ENCODE results near the gene TSC1.
"Not testable (repeated sequence)": the region's sequence is repeated elsewhere in the genome, so short reads cannot be mapped to it uniquely, and the experiment has no call there.

TSC1 gene

DNA sequence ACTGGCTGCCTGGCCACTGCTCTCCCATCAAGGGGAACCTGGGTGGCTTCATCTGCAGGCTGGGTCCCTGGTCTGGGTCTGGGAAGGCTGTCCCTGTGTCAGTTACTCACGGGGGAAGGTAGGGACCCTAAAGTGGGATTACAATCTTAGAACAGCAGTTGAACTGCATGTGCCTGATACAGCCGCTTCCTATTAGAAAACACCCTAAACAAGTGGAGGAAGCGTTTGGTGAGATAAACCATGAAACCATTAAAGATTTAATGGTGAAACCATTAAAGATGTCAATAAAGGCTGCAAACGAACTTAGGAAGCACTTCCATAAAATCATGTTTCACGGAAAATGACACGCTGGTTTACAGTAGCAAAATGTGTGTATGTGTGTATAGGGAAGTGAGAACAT lies 31.5 kb upstream of the TSC1 start:
- DNase-seq, result no peak

DNA sequence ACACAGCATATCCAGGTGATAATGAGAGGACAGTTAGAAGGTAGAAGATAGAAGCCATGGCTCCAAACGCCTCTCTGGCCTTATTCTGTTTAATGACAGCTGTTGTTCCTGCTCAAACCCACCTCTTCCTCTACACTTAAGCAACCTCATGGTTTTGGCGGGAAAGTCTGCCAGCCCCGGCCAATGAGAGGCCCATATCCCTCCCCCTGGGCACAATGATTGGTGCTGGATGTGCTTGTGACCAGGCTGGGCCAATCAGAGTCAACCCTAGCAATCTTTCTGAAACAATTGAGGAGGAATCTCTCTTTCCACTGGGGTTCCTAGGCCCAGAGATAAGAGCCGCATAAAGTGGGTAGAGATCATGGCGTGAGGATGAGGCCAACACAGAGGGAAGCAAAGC lies 29.3 kb upstream of the TSC1 start:
- no peak for DNase-seq

DNA sequence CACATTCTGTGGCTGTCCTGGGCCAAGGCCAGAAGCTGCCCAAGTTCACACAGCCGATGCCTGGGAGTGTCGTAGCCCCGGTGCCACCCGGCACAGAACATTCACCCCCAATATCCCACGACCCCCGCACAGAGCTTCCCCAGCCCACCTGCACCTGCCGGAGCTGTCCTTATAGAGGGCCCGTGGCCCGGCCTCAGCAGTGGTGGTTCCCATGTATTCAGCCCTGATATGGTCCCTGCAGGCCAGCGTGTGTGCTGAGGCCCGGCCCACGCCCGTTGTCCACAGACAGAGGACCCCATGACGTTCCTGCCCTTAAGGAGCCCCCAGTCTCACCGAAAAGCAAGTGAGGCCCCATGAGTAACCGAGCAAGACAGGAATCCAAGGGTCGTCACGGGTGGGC lies 28.8 kb upstream of the TSC1 start:
- no peak for DNase-seq

DNA sequence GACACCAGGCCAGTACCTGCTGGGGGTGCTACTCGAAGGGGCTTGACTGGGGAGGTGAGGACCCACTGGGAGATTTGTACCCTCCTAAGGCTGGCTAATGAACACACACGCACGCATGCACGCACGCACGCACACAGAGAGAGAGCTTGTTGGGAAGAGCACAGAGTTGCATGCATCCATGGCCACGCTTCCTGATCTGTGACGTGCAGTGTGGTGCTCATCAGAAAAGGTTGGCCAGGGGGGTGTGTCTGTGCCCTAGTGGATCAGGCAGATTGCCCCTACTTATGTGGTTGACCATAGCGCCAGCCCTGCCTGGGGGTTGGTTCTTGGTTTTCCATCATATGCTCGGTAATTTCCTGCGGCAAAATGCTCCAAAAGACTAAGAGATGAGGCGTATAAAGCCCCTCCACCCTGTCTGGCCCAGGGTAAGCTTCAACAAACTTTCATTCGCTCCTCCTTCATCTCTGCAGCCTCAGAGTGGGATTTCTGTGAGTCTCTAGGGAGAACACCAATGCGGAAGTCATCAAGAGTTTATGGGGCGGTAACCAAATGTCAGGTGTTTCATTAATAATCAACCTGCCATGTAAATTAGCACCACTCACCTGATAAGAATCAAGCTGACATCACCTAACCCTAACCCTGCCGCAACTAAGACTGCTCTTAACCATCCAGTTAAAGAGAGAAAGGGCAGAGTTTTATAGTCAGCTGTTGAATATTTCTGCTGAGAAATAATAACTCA lies 26.1 kb upstream of the TSC1 start:
- peak; percentile 92 for DNase-seq

DNA sequence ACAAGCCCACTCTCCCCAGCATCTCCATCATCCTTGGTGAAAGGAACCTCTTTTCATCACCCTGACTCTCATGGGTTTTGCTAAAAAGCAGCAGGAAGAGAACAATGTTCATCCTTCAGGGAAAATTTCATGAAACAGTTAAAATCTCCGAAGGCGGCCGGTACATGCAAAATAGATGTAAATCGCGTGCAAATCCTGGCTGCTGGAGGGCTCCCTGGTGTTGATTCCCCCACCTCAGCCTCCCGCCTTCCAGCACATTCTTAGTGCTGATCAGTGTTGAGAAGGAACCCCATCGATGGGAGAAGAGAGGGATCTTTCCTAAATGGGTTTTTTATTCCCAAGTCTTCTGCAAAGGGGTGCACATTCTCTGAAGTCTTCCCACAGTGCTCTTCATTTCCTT lies 25.4 kb upstream of the TSC1 start:
- peak; percentile 86 for DNase-seq

DNA sequence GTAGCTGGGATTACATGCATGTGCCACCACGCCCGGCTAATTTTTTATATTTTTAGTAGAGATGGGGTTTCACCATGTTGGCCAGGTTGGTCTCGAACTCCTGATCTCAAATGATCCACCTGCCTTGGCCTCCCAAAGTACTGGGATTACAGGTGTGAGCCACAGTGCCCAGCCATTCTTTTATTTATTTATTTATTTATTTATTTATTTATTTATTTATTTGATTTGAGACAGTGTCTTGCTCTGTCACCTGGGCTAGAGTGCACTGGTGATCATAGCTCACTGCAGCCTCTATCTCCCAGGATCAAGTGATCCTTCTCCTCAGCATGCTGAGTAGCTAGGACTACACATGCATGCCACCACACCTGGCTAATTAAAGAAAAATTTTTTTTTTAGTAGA lies 23.5 kb upstream of the TSC1 start:
- not testable (repeated sequence) for DNase-seq

DNA sequence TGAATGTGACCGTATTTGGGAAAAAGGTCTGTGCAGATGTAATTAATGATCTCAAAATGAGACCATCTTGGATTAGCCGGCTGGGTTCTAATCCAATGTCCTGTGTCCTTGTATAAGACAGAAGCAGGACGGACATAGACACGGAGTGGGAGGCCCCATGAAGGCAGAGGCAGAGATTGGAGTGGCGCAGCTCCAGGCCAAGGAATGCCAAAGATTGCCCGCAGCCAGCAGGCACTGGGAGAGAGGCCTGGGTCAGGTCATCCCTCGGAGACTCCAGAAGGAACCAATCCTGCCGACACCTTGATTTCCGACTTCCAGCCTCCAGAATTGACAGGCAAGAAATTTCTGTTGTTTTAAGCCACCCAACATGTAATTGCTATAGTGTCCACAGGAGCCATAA lies 21.1 kb upstream of the TSC1 start:
- DNase-seq, result no peak

DNA sequence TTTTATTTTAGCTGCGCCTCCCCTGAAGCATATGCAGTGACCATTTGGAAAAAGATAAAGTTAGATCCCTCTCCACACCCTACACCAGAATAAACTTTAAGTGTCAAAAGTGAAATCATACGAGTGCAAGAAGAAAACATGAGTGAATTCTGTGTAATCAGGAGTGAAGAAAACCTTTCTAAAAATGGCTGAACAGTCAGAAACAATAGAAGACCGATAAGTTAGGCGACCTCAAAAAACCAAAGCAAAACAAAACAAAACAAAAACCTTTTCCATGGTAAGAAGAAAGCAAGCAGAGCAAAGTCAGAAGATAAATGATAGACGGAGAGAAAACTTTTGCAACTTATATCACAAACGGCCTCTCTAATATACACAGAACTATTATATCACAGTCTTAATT lies 16.6 kb upstream of the TSC1 start:
- no peak for DNase-seq

DNA sequence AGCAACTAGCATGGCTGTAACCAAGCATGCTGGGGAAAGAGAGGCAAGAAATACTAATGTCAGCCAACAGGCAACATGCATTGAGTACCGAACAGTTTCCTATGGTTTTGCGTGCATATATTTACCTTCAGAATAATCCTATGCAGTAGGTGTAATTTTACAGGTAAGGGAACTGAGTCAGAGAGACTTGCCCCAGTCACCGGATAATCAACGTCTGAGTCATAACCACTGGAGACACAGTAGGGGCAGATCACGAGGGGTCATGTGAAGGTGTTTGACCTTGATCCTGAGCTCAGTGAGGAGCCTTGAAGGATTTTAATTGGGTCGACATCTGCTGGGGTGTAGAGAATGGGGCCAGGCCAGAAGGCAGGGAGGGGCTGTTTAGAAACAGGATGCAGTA lies 13.4 kb upstream of the TSC1 start:
- DNase-seq, result no peak

DNA sequence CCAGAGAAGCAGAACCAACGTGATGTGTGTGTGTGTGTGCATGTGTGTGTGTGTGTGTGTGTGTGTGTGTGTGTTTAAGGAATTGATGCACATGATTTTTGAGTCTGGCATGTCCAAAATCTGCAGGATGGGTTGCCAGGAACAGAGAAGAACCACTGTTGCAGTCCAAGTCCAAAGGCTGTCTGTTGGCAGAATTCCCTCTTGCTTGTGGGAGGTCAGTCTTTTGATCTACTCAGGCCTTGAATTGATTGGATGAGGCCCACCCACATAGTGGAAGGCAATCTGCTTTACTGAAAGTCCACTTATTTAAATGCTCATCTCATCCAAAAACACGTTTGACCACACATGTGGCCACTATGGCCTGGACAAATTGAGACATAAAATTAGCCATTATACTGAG lies 11.4 kb upstream of the TSC1 start:
- no peak for DNase-seq

DNA sequence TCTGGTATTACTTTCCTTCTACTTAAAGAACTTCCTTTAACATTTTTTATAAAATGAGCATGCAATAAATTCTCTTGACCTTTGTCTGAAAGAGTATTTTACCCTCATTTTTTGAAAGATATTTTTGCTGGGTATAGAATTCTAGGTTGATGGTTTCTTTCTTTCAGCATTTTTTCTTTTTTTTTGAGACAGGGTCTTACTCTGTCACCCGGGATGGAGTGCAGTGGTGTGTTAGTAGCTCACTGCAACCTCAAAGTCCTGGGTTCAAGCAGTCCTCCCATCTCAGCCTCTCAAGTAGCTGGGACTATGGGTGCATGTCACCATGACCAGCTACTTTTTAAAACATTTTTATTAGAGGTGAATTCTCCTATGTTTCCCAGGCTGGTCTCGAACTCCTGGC lies 10.7 kb upstream of the TSC1 start:
- DNase-seq, result no peak

DNA sequence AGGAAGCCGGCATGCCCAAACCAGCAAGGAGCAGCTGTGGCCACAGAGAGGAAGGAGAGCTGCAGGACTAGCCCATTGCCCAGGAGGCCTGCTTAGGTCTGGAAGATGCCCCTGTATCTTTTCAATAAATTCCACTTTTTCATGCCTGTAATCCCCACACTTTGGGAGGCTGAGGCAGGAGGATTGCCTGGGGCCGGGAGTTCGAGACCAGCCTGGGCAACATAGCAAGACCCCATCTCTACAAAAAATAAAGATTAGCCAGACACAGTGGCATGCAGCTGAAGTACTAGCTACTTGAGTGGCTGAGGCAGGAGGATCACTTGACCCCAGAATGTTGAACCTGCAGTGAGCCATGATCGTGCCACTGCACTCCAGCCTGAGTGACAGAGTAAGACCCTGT lies 5.3 kb upstream of the TSC1 start:
- no peak for DNase-seq

DNA sequence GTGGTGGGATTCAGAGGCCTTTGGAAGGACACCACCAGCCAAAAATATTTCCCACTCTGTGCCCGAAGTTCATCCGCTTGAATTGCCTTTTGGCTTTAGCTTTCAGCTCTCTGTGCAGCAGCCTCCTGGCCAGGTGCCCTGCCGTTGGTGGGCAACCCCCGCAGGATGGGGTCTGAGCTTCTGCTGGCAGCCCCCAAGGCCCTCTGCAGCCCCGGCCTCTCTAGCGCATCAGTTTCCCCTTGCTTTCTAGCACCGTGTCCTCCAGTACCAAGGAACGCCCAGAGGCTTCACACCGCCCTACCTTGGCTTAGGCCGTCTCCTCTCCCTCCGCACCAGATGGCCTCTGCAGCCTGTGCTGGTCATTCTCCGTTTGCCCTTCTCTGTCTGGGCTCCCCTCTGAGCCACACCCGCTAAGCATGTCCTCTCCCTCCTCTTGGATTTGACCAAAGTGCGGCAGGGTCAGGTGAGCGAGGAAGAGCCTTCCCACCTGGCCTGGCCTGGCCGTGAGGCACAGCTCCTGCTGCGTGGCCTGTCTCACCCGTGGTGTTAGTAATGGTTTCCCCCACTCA lies 4.2 kb upstream of the TSC1 start:
- DNase-seq, result no peak

DNA sequence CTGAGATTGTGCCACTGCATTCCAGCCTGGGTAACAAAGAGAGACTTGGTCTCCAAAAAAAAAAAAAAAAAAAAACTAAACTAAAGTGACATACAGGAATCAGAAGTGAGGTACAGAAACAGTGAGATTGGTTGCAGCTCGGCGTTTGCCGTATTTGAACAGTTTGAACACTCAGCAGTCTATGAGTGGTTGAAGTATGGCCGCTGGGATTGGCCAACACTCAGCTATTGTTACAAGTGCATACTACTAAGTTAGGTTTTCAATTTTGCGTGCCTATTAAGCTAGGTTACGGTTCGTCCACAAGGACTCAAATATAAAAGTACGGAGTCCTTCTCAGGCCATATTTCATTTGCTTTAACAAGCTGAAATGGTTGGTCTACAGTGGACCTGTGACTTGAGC lies 3.3 kb upstream of the TSC1 start:
- DNase-seq, result no peak

DNA sequence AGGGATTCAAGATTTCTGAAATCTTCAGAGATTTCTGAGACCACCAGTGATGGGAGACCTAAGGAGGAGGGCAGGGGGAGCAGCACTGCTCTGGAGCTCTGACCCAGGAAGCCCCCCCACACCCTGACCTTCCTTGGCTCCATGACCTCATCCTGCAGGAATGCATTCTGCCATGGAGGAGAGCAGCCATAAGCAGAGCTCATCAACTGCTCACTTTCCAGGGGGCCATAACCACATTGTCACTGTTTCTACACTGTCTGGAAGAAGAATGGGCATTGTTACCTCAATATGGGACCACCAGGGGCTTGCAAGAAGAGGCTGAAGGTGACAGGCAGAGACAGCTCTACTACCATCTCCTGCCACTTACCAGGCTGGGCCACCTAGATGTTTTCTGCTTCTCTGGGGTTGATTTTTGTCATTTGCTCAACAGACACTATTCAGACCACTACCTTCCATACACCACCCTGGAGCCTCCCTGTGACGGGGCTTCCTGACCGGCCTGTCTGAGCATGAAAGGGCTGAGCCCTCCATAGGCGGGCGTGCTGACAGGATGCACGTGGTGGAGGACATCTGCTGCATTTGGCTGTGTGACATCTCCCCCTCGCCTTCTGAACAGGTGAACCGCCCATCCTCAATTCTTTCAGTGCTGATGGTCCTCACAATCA lies 2.3 kb upstream of the TSC1 start:
- no peak for DNase-seq

DNA sequence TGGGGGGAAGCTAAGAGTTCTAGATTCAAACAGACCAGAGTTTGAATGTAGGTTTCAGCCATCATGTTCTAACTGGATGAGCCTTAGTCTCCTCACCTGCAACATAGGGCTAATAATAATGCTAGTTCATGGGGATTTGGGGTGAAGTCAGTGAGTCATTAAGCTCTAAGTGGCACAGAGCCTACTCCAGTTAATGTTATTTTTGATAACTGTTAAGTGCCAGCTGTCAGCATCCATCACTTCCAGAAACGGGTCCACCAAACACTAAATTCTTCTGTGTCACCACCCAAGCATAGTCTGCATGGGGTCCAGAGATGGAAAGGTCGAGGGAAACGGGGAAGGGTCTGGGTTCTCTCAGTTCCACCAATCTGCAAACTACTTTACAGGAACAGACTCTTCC lies 1.8 kb upstream of the TSC1 start:
- no peak for DNase-seq

DNA sequence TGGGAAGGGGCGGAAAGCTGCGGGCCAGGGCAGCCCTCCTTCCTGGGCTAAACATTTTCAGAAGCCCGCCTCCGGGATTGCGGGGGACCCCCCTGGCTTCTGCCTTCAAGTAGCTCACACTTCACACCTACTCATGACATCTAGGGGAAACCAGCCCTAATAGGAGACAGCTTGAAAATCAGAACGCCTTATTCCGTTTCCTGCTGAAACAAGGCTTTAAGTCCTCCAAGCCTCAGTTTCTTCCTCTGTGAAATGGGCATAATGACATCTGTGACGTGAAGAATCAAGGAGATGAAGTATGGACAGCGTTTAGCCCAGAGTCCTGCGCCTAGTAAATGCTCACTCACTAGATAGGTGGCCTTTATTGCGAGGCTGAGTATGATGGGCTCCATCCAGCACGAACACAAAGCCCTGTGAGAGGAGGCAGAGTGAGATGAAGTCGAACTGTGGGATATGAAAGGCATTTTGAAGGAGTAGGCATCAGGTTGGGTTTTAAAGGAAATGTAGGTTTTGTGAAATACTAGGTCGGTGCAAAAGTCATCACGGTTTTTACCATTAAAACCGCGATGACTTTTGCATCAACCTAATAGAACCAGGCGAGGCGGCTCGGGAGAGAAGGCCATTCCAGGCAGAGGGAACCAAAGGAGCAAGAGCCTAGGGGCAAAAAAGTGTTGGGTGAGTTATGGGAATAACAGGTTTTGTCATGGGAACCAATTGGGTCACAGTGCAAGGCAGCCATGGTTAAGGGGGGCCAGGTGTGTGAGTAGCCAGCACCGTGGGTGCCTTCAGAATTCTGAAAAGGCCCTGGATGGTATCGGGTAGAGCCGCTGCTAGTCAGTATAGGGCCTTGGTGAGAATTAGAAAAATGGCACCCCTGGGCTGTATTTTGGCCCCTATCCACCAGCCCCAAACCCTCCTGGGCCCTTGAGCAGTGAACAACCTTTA lies 1.0 kb upstream of the TSC1 start:
- no peak for DNase-seq

DNA sequence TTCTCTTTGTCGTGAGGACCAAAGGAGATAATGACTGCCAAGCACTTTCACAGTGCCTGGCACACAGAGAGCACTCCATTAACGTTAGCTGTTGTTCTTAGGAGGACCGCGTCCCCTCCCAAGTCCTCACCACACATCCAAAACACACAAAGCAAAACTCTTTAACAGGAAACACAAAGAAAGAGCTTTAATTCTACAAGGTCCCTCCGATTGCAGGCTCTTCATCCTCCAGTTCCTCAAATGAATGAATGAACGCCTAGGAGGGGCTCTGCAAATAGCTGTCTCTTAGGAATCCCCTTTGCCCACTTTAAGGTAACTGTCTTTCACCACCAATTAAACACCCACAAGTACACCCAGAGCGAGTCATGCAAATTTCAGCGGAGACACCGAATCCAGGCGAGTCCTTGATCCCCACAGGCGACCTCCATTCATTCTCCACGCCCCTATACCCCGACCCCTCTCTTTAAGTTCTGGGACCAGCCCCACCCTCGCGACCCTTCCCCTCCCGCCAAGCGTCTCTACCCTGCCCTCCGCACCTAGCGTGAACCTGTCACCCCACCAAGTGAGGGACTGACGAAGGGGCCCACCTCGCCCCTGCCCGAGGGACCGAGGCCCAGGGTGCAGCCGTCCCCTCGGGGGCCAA lies 644 bp downstream of the TSC1 start:
- no peak for DNase-seq

DNA sequence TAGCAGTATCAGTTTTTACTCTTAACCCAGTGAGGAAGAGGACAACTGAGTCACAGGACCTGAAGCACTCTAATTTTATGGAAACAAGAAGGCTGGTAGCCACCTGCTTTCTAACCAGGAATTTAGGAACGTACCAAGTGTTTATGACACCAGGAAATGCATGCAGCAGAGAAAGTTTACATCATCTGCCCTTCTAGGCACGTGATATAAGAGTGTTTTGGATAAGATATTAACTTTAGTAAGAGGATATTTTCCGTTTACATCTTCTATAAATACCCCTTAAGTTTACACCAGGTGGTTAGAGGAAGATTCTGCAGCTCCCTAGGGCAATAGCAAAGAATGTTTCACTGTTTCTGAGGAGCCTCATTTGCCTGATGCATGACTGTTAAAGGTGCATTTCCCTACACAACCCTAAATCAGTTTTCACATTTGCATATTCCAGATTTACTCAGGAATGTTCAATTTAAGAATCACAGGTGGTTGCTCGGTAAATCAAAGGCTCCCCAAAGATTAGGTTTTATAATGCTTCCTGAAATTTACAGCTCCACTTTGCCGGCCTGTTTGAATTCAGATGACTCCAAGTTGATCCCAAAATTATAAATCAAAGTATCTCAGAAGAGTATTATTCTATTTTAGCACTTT lies 1.8 kb downstream of the TSC1 start:
- DNase-seq, result peak; percentile 51

DNA sequence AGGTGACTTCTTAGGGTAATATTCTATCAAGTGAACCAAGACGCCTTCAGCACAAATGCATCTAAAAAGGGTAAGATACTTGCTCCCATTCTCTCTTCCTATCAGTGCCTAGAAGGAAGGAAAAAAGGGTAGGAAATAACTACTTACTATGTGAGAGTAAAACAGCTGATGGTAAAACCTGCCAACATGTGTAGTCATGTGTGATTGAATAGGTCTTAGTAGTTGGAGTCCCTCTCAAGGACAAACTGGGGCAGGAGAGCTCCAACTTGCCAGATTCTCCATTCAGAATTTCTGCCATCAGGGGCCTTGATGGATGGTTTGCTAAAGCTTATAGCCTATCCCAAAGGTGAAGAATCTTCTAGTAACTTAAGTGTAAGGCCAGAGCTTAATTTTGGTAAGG lies 5.2 kb downstream of the TSC1 start:
- DNase-seq, result no peak

DNA sequence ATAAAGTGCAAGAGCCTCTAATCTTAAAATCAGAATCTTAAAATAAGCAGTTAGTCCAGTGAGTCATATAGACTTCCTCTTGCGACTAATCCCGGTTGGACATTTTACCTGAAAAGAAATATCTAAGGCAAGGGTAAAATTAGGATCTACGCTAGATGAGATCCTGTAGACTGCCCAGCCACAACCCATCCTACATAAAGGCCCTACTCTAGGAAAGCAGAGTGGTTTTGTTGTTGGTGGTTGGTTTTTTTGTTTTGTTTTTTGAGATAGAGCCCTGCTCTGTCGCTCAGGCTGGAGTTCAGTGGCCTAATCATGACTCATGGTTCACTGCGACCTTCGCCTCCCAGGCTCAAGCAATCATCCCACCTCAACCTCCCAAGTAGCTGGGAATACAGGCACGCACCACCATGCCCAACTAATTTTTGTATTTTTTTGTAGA lies 6.9 kb downstream of the TSC1 start:
- no peak for DNase-seq

DNA sequence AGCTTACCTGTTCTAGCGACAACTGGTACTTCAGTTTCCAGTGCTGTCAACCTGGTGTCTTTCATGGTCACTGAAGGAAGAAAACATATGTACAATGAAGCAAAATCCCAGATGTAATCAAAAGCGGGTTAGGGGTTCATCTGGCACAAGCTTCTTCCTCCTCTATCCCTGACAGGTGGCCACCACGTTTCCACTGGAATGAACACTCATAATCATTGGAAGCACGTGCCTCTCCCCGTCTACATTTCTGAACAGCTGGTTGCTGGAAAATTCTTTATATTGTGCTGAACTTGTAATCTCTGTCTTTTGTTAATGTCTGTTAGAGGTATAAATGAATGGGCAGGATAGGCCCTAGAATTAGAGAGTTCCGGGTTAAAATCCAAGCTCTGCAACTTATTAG lies 9.4 kb downstream of the TSC1 start:
- DNase-seq, result no peak

Data from NCI-H526 treated with DMSO at 0.1 percent for 48 hours (cell line).